B cell (primary cell): Measurements from ENCODE around the gene PGM5. TPM values are rescaled to one million over a fixed set of nuclear protein-coding genes. Genes with fewer than 3 reads are reported as not detected.

ENCODE experiments used
- ATAC-seq: fragments of 200-7000 bp; cut with Tn5 transposase; one replicate; pipeline ENCODE4 v1.10.0; 2021; ENCODE audit warnings: low read depth, mild to moderate bottlenecking, moderate number of reproducible peaks, moderate library complexity
- CTCF ChIA-PET: fragments of 350-600 bp; sonication (Branson Sonifier 250); formaldehyde crosslinking; loops from one replicate; lab custom pipeline; 2021; ENCODE audit warnings: antibody characterized with exemption, inconsistent platforms; lab: Charles Lee
- POLR2A ChIA-PET: fragments of 350-600 bp; sonication (Branson Sonifier 250); formaldehyde crosslinking; loops from one replicate; lab custom pipeline; 2021; ENCODE audit warnings: antibody characterized with exemption; lab: Charles Lee
- DNase-seq: peaks from one replicate; pipeline ENCODE4 v3.0.0; 2013
- H2AFZ ChIP-seq: 2 replicates; pipeline ENCODE4 v1.6.1; 2012; ENCODE audit warnings: mild to moderate bottlenecking, low read depth, low read length; ENCODE audit not compliant: insufficient read depth, poor library complexity, severe bottlenecking
- H3K27ac ChIP-seq, 2 donors: 1 replicate in 1 of 2; 2 replicates in 1 of 2; pipeline ENCODE4 v1.5.1; 2012 to 2013; ENCODE audit warnings: low read length in 2 of 2, mild to moderate bottlenecking in 2 of 2, moderate library complexity in 1 of 2
- H3K27me3 ChIP-seq, 4 experiments: fragments of 200-600 bp in 1 of 4; sonication (generic) in 1 of 4; replicated peaks in 1 of 4; 1 replicate in 2 of 4; 2 replicates in 2 of 4; pipeline versions ENCODE4 v1.6.1 to v1.7.0; 2013 to 2016; ENCODE audit warnings: low read length in 3 of 4, mild to moderate bottlenecking in 2 of 4, mixed read lengths in 1 of 4, moderate library complexity in 1 of 4; ENCODE audit not compliant: insufficient read depth in 4 of 4, control insufficient read depth in 3 of 4; ENCODE audit errors: control extremely low read depth in 1 of 4
- H3K36me3 ChIP-seq, 2 experiments: replicated peaks in 1 of 2; 1 replicate in 1 of 2; 2 replicates in 1 of 2; pipeline versions ENCODE4 v1.6.1 to v1.7.1; 2013; ENCODE audit warnings: low read length in 1 of 2; ENCODE audit not compliant: insufficient read depth in 2 of 2, control insufficient read depth in 1 of 2; ENCODE audit errors: control extremely low read depth in 1 of 2, extremely low read depth in 1 of 2
- H3K4me1 ChIP-seq, 2 donors: fragments of 200-600 bp in 1 of 2; sonication (generic) in 1 of 2; 1 replicate in 1 of 2; 2 replicates in 1 of 2; pipeline versions ENCODE4 v1.5.1 to v1.6.1; 2013 to 2017; ENCODE audit warnings: low read length in 2 of 2; ENCODE audit not compliant: control insufficient read depth in 2 of 2, insufficient read depth in 2 of 2
- H3K4me2 ChIP-seq: replicated peaks from 2 replicates; pipeline ENCODE3; 2012; ENCODE audit warnings: mild to moderate bottlenecking, low read depth, low read length; ENCODE audit not compliant: poor library complexity, severe bottlenecking
- H3K4me3 ChIP-seq, 5 experiments: fragments of 200-600 bp in 1 of 5; sonication (generic) in 1 of 5; 1 replicate in 3 of 5; 2 replicates in 2 of 5; pipeline versions ENCODE4 v1.5.1 to v1.7.0; 2011 to 2016; ENCODE audit warnings: low read length in 4 of 5, mild to moderate bottlenecking in 4 of 5, low read depth in 2 of 5, control low read depth in 1 of 5, moderate library complexity in 1 of 5; ENCODE audit not compliant: insufficient read depth in 1 of 5; ENCODE audit errors: control extremely low read depth in 1 of 5, extremely low read depth in 1 of 5
- H3K79me2 ChIP-seq: fragments of 200-600 bp; sonication (generic); one replicate; pipeline ENCODE4 v1.6.0; 2016; ENCODE audit warnings: low read length; ENCODE audit not compliant: control insufficient read depth, insufficient read depth
- H3K9ac ChIP-seq: fragments of 200-600 bp; sonication (generic); 2 replicates; pipeline ENCODE4 v1.6.1; 2017; ENCODE audit warnings: mild to moderate bottlenecking, low read length, moderate library complexity
- H3K9me3 ChIP-seq, 3 donors: one replicate each; pipeline versions ENCODE4 v1.6.1 to v1.7.1; 2013; ENCODE audit warnings: low read length in 2 of 3; ENCODE audit not compliant: control insufficient read depth in 2 of 3, insufficient read depth in 1 of 3; ENCODE audit errors: control extremely low read depth in 1 of 3
- H4K20me1 ChIP-seq: 2 replicates; pipeline ENCODE4 v1.6.0; 2012; ENCODE audit warnings: mild to moderate bottlenecking, low read length; ENCODE audit not compliant: insufficient read depth, control insufficient read depth, poor library complexity, severe bottlenecking
- H3K27ac Mint-ChIP-seq: one replicate; pipeline ENCODE4 v1.8.0; 2021; ENCODE audit warnings: mixed read lengths
- H3K27me3 Mint-ChIP-seq: one replicate; pipeline ENCODE4 v1.8.0; 2021; ENCODE audit warnings: mixed read lengths
- H3K4me1 Mint-ChIP-seq: one replicate; pipeline ENCODE4 v1.8.0; 2021; ENCODE audit warnings: mixed read lengths
- H3K4me3 Mint-ChIP-seq: one replicate; pipeline ENCODE4 v1.8.0; 2021; ENCODE audit warnings: mixed read lengths
- H3K9me3 Mint-ChIP-seq: one replicate; pipeline ENCODE4 v1.8.0; 2022; ENCODE audit warnings: mixed read lengths; ENCODE audit not compliant: insufficient read depth
- EZH2 ChIP-seq: IDR thresholded peaks from 2 replicates; pipeline ENCODE4 v1.6.1; 2012; ENCODE audit warnings: borderline replicate concordance, low read depth, mild to moderate bottlenecking, moderate library complexity, low read length; ENCODE audit not compliant: insufficient read depth, poor library complexity, severe bottlenecking
- WGBS: methylation state at CpG from one replicate; pipeline ENCODE4 v1.1.5; 2013; ENCODE audit warnings: missing lambda C conversion rate; ENCODE audit not compliant: insufficient coverage; 5-methylcytosine and 5-hydroxymethylcytosine counted together
- intact Hi-C: fragments of 100-400 bp; cut with micrococcal nuclease; formaldehyde crosslinking; loops from one replicate; pipeline ENCODE4 v1.10.0; 2022
- polyA plus RNA-seq: library from polyadenylated mRNA; depleted of rRNA; stranded (reverse); fragments of >200 nt; gene quantifications from 2 replicates; pipeline ENCODE4 v1.2.3, GENCODE V29; 2012
- total RNA-seq, 2 donors: library from RNA; stranded (reverse); fragments of 120-200 nt in 1 of 2; gene quantifications; 1 replicate in 1 of 2; 2 replicates in 1 of 2; pipeline versions ENCODE4 v1.2.3 to v1.2.4, GENCODE V29; 2013 to 2022
- TF ChIP-seq, protein P1 (sequence below): fragments of 200-600 bp; IDR thresholded peaks from one replicate; pipeline ENCODE4 v1.8.0; 2022; ENCODE audit warnings: antibody characterized with exemption, mild to moderate bottlenecking

The PGM5 gene
- total and polyA plus RNA-seq, 2 donors (not counting 1 experiment from before 2014, with no cell fraction given), result not detected

DNA sequence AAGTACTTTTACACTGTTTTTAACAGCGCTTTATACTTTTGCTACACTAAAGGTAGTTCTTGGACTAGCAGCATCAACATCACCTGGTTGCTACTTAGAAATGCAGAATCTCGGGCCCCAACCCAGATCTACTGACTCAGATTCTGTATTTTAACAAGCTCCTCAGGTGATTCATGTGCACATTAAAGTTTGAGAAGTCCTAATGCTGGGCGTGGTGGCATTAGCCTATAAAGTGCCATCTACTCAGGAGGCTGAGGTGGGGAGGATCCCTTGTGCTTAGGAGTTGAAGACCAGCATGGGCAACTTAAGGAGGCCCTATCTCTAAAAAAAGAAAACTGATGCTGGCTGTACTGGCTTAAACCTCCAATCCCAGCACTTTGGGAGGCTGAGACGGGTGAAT is 157.6 kb downstream of the PGM5 start:
- intact Hi-C loops, result no loop called here
- H3K4me3 Mint-ChIP-seq, result no peak overlapping the region
- POLR2A ChIA-PET, result no interaction called here
- Histone ChIP-seq H3K27me3 (peaks cover 0 to 3% (median 0%) of the 10 kb centered on the region in 4 experiments), H3K36me3 (no peaks in the 10 kb centered on the region), H3K79me2 (no peaks in the 10 kb centered on the region), H4K20me1 (no peaks in the 10 kb centered on the region), H3K27ac (no peak overlapping the region), H3K9ac (no peak overlapping the region), H3K9me3 (peaks cover 0 to 9% (median 6%) of the 10 kb centered on the region in 3 donors), H3K4me2 (no peak overlapping the region), H2AFZ (no peak overlapping the region), H3K4me3 (no peak overlapping the region), H3K4me1 (peaks cover 0 to 5% of the 10 kb centered on the region in 2 donors)
- DNase-seq (no peak), ATAC-seq (no peak)
- peaks cover 11% of the 10 kb centered on the region for H3K27me3 Mint-ChIP-seq
- TF ChIP-seq, protein P1, sequence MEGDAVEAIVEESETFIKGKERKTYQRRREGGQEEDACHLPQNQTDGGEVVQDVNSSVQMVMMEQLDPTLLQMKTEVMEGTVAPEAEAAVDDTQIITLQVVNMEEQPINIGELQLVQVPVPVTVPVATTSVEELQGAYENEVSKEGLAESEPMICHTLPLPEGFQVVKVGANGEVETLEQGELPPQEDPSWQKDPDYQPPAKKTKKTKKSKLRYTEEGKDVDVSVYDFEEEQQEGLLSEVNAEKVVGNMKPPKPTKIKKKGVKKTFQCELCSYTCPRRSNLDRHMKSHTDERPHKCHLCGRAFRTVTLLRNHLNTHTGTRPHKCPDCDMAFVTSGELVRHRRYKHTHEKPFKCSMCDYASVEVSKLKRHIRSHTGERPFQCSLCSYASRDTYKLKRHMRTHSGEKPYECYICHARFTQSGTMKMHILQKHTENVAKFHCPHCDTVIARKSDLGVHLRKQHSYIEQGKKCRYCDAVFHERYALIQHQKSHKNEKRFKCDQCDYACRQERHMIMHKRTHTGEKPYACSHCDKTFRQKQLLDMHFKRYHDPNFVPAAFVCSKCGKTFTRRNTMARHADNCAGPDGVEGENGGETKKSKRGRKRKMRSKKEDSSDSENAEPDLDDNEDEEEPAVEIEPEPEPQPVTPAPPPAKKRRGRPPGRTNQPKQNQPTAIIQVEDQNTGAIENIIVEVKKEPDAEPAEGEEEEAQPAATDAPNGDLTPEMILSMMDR, result no peak
- TF ChIP-seq EZH2, result no peak
- CTCF ChIA-PET, result no interaction called here
- peaks cover 7% of the 10 kb centered on the region for H3K4me1 Mint-ChIP-seq
- no peak overlapping the region for H3K27ac Mint-ChIP-seq
- WGBS, result 100% methylated on average over 2 of the region's 4 CpGs
- H3K9me3 Mint-ChIP-seq, result peaks cover 5% of the 10 kb centered on the region

DNA sequence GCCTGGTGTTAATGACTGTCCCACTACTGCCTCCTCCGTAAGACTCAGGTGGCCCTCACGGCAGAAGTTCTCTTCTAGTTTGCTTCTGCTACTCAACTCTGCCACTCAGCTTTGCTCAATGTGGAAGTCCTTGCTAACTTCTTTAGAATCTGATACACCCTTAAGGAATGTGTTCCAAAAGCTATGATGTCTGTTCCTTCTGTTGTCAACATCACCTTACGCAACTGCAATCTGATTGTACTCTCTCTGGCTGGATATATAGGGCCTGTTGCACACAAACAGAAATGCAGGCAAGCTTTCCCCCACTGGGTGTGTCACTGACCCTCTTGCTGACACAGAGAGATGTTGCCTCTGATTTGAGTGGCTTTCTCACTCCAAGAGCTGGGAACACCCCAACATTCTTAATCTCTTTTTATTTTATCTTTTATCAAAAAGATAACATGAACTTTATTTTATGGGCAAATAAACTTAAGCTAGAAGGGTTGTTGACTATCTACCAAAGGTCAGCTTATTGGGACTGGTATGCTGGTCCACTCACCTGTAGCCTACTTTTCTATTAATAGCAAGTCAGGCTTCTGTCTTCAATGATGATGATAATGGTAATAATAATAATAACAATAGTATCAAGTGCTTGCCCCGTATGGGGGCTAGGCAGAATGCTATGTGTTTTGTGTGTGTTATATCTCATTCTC is 159.1 kb downstream of the PGM5 start:
- no peak overlapping the region for H3K27ac Mint-ChIP-seq
- CTCF ChIA-PET, result no interaction called here
- H3K9me3 Mint-ChIP-seq, result peaks cover 5% of the 10 kb centered on the region

More for the DNA sequence above, 159.1 kb downstream of the PGM5 start:
- Histone ChIP-seq H3K4me1 (no peaks in the 10 kb centered on the region), H3K27ac (no peak overlapping the region), H3K27me3 (peaks cover 0 to 3% (median 0%) of the 10 kb centered on the region in 4 experiments), H3K9me3 (peaks cover 0 to 9% (median 6%) of the 10 kb centered on the region in 3 donors), H2AFZ (no peak overlapping the region), H3K36me3 (no peaks in the 10 kb centered on the region), H3K79me2 (no peaks in the 10 kb centered on the region), H3K9ac (no peak overlapping the region), H3K4me3 (no peak overlapping the region), H3K4me2 (no peak overlapping the region), H4K20me1 (no peaks in the 10 kb centered on the region)
- TF ChIP-seq EZH2, result no peak
- TF ChIP-seq, protein P1, result no peak
- Mint-ChIP-seq H3K4me3 (no peak overlapping the region), H3K4me1 (no peaks in the 10 kb centered on the region), H3K27me3 (peaks cover 11% of the 10 kb centered on the region)
- no peak for DNase-seq
- WGBS, result 91% methylated on average over 3 of the region's 4 CpGs
- intact Hi-C loops, result no loop called here
- ATAC-seq, result no peak
- POLR2A ChIA-PET, result no interaction called here
